Keratinocyte (primary cell): Measurements from ENCODE around the gene FBXW2.
"Not testable (repeated sequence)": the region's sequence is repeated elsewhere in the genome, so short reads cannot be mapped to it uniquely, and the experiment has no call there.

Source experiments
- CTCF ChIP-seq, 3 experiments: IDR thresholded peaks in 1 of 3; conservative IDR thresholded peaks in 1 of 3; optimal IDR thresholded peaks in 1 of 3; 2 replicates in 2 of 3; 3 replicates in 1 of 3; pipeline versions ENCODE3 to v1.5.1; 2011; ENCODE audit warnings: low read length in 3 of 3, mild to moderate bottlenecking in 3 of 3, moderate library complexity in 2 of 3, control low read depth in 1 of 3, inconsistent platforms in 1 of 3; ENCODE audit not compliant: insufficient read depth in 2 of 3; ENCODE audit errors: extremely low read depth in 1 of 3
- EZH2 ChIP-seq: IDR thresholded peaks from one replicate; pipeline ENCODE4 v1.6.1; 2012; ENCODE audit warnings: inconsistent platforms, mild to moderate bottlenecking, low read length, moderate library complexity

- TF ChIP-seq CTCF (optimal IDR thresholded peaks at IDR 0.05 in 1 of 3, IDR thresholded peaks at IDR 0.05 in 1 of 3, conservative IDR thresholded peaks at IDR 0.05 in 1 of 3; ENCODE audit: extremely low read depth in 1 of 3, insufficient read depth in 2 of 3, low read length in 3 of 3); EZH2: not testable (repeated sequence)
These were observed 46.9 kb downstream of the FBXW2 start for GRCh38 chr9:120746366-120746765.
